H7 (cell line): ENCODE measurements around the gene SLC38A3. TPM values are rescaled to one million over a fixed set of nuclear protein-coding genes. Genes with fewer than 3 reads are reported as not detected.

Experiments used
- DNase-seq: peaks from one replicate; pipeline ENCODE4 v3.0.0; 2012
- H3K27me3 ChIP-seq: 2 replicates; pipeline ENCODE4 v1.6.0; 2011; ENCODE audit warnings: mild to moderate bottlenecking, low read length; ENCODE audit not compliant: control insufficient read depth, insufficient read depth
- H3K36me3 ChIP-seq: replicated peaks from 2 replicates; pipeline ENCODE4 v1.5.1; 2011; ENCODE audit warnings: low read length; ENCODE audit not compliant: control insufficient read depth, insufficient read depth
- H3K4me3 ChIP-seq: 2 replicates; pipeline ENCODE4 v1.5.1; 2011; ENCODE audit warnings: low read depth, mild to moderate bottlenecking, control low read depth, low read length, moderate library complexity; ENCODE audit not compliant: insufficient read depth
- total RNA-seq: library from RNA; depleted of rRNA; stranded (reverse); fragments of >200 nt; shearing (Covaris generic); gene quantifications from 2 replicates; pipeline ENCODE4 v1.2.3, GENCODE V29; 2014; rRNA removed

The SLC38A3 gene
- total RNA-seq, 1 experiment from 2014 or later = 0.21 TPM

GRCh38 chr3:50268703-50269451 is 63.8 kb downstream of the SLC38A3 start, which contains the start of gene SEMA3B:
SEMA3B (plus strand) TSS chr3:50269147; CDS start chr3:50269241, 94 bp downstream.
- Histone ChIP-seq H3K27me3 (peaks cover 9% of the 10 kb centered on the region), H3K4me3 (no peak within 1 kb of the TSS), H3K36me3 (no peaks in the 10 kb centered on the region)
- peak; percentile 82 for DNase-seq

GRCh38 chr3:50269460-50269859 is 64.4 kb downstream of the SLC38A3 start:
- Histone ChIP-seq H3K36me3 (no peaks in the 10 kb centered on the region), H3K4me3 (no peak overlapping the region), H3K27me3 (peaks cover 14% of the 10 kb centered on the region)
- no peak for DNase-seq

GRCh38 chr3:50269977-50270413 is 64.9 kb downstream of the SLC38A3 start:
- Histone ChIP-seq H3K36me3 (no peaks in the 10 kb centered on the region), H3K27me3 (peaks cover 20% of the 10 kb centered on the region), H3K4me3 (no peak overlapping the region)
- no peak for DNase-seq

- Histone ChIP-seq H3K27me3 (peaks cover 26% of the 10 kb centered on the region), H3K36me3 (no peaks in the 10 kb centered on the region), H3K4me3 (no peak overlapping the region)
- no peak for DNase-seq
Observed at GRCh38 chr3:50270422-50271224, 65.6 kb downstream of the SLC38A3 start.

Other genes starting within 250 kb of the SLC38A3 start
- gene RBM5, start 116.4 kb upstream of the SLC38A3 start, total RNA-seq = 69.1 and 104 TPM in 2 replicates
- gene SEMA3F, start 49.9 kb upstream of the SLC38A3 start, total RNA-seq = 40.5 and 44.5 TPM in 2 replicates
- not detected in 2 replicates for gene GNAT1, start 13.7 kb upstream of the SLC38A3 start, total RNA-seq
- gene GNAI2, start 30.9 kb downstream of the SLC38A3 start, total RNA-seq = 204 and 246 TPM in 2 replicates
- 2.8 and 4.4 TPM in 2 replicates for gene SEMA3B, start 63.9 kb downstream of the SLC38A3 start, total RNA-seq
- gene LSMEM2, start 73.8 kb downstream of the SLC38A3 start, total RNA-seq = 0.07 and 1.2 TPM in 2 replicates
- 118 and 146 TPM in 2 replicates for gene IFRD2, start 87.2 kb downstream of the SLC38A3 start, total RNA-seq
- 3.5 and 5.7 TPM in 2 replicates for gene HYAL3, start 94.1 kb downstream of the SLC38A3 start, total RNA-seq
- gene NAA80, start 94.1 kb downstream of the SLC38A3 start, total RNA-seq = 23.7 and 28.3 TPM in 2 replicates
- gene HYAL1, start 98.3 kb downstream of the SLC38A3 start, total RNA-seq = 5.4 and 8.2 TPM in 2 replicates
- gene HYAL2, start 117.5 kb downstream of the SLC38A3 start, total RNA-seq = 122 TPM in 2 replicates
- 36.3 and 42.1 TPM in 2 replicates for gene TUSC2, start 123.0 kb downstream of the SLC38A3 start, total RNA-seq
- 11.4 and 16.7 TPM in 2 replicates for gene RASSF1, start 135.6 kb downstream of the SLC38A3 start, total RNA-seq
- 1.1 and 1.3 TPM in 2 replicates for gene ZMYND10, start 140.5 kb downstream of the SLC38A3 start, total RNA-seq
- 41.1 and 41.6 TPM in 2 replicates for gene NPRL2, start 145.5 kb downstream of the SLC38A3 start, total RNA-seq
- 19.0 and 20.0 TPM in 2 replicates for gene CYB561D2, start 145.6 kb downstream of the SLC38A3 start, total RNA-seq
- 33.1 and 38.7 TPM in 2 replicates for gene TMEM115, start 154.2 kb downstream of the SLC38A3 start, total RNA-seq